HS-27A (cell line): ENCODE measurements around the gene BPTF.
"Not testable (repeated sequence)": the region's sequence is repeated elsewhere in the genome, so short reads cannot be mapped to it uniquely, and the experiment has no call there.

Source experiments
- DNase-seq: peaks from one replicate; pipeline ENCODE4 v3.0.0-alpha.2; 2012; ENCODE audit warnings: low read depth, missing footprints

BPTF gene

GRCh38 chr17:67970783-67971182 lies 145.5 kb downstream of the BPTF start:
- DNase-seq, result no peak

GRCh38 chr17:67974185-67974584 lies 148.9 kb downstream of the BPTF start:
- DNase-seq, result no peak

GRCh38 chr17:67974598-67975066 lies 149.3 kb downstream of the BPTF start:
- DNase-seq, result no peak

GRCh38 chr17:67976306-67976705 lies 151.0 kb downstream of the BPTF start:
- not testable (repeated sequence) for DNase-seq

GRCh38 chr17:67980456-67980855 lies 155.2 kb downstream of the BPTF start:
- DNase-seq, result no peak

- DNase-seq, result not testable (repeated sequence)
Observed at GRCh38 chr17:67980883-67981282, 155.6 kb downstream of the BPTF start.

- no peak for DNase-seq
Observed at GRCh38 chr17:67982034-67982640, 156.8 kb downstream of the BPTF start.

GRCh38 chr17:67982686-67983382 lies 157.5 kb downstream of the BPTF start:
- DNase-seq, result no peak

- no peak for DNase-seq
Observed at GRCh38 chr17:67983383-67983688, 158.0 kb downstream of the BPTF start.

- no peak for DNase-seq
Observed at GRCh38 chr17:67990909-67991308, 165.6 kb downstream of the BPTF start.

GRCh38 chr17:67992548-67993152 lies 167.3 kb downstream of the BPTF start:
- DNase-seq, result no peak

- no peak for DNase-seq
Observed at GRCh38 chr17:67993153-67993997, 168.1 kb downstream of the BPTF start.

- no peak for DNase-seq
Observed at GRCh38 chr17:67993998-67994361, 168.7 kb downstream of the BPTF start.

GRCh38 chr17:67994817-67995569 lies 169.7 kb downstream of the BPTF start:
- DNase-seq, result no peak

- no peak for DNase-seq
Observed at GRCh38 chr17:67995570-67996263, 170.4 kb downstream of the BPTF start.

- DNase-seq, result not testable (repeated sequence)
Observed at GRCh38 chr17:67996301-67997171, 171.2 kb downstream of the BPTF start, which contains the start of gene C17orf58. C17orf58 (minus strand) TSS chr17:67996469; CDS start chr17:67996198, 271 bp downstream.

GRCh38 chr17:67998466-67998865 lies 173.2 kb downstream of the BPTF start:
- no peak for DNase-seq

GRCh38 chr17:67999291-67999911 lies 174.1 kb downstream of the BPTF start:
- no peak for DNase-seq

GRCh38 chr17:68004201-68004600 lies 178.9 kb downstream of the BPTF start:
- no peak for DNase-seq

- DNase-seq, result no peak
Observed at GRCh38 chr17:68006797-68007196, 181.5 kb downstream of the BPTF start.
